GM21529 (cell line): ENCODE measurements around the gene KCNJ6.
"Not testable (repeated sequence)": the region's sequence is repeated elsewhere in the genome, so short reads cannot be mapped to it uniquely, and the experiment has no call there.

Source experiments
- ATAC-seq: cut with Tn5 transposase; IDR thresholded peaks from one replicate; pipeline ENCODE4 v1.9.1; 2021; ENCODE audit not compliant: unreplicated experiment

KCNJ6 gene

DNA sequence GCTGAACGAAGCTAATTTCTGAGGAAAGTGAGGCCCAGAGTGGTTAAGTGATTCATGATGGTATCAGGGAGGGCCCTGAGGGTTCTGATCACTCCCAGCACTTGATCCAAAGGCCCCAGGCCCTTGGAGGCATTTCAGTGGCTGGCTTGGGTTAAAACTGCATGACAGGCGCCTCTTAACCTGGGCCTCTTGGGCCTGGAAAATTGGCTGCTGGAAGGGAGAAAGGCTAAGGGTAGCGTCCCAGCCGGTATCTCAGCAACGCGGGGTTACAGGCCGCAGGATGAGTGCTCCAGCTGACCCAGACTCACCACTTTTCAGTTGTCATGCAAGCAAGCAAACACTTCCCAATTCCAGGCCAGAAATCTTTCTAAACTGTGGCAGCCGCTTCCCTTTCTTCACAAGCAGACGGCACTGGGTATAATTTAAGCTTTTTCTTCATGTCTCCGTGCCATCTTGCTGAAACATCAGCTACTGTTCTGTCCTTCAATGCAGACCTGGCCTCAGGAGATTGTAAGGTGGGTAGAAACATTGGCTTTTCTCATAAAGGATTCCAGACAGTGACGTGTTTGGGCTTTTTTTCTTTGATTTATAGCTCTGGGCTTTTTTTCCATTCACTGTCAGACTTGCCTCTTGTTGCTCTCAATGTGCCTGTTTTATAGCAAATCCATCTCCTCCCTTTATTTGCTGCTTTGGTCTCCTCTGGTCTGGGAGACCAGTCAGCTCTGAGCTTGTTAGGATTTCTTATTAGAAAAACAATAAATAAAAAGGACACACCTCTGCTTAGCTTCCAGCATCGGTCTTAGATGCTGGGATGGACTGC lies 229.1 kb downstream of the KCNJ6 start:
- ATAC-seq: no peak

DNA sequence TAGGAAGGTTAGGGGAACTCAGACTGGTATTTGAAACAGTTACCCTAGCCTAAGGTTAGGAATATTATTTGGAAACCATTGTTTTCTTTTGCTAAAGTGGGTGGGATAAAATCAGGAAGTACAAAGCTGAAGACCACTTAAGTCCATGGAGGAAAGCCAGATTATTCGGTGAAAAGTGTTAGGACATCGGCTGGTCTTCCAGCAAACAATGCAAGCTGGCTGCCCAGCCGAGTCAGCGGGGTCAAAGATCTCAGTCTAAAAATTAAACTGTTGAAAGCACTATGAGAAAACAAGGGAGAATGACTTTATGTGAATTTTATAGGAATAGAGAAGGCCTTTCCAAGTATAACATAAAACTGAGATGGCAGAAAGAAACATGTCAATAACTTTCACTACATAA lies 231.7 kb downstream of the KCNJ6 start:
- no peak for ATAC-seq

DNA sequence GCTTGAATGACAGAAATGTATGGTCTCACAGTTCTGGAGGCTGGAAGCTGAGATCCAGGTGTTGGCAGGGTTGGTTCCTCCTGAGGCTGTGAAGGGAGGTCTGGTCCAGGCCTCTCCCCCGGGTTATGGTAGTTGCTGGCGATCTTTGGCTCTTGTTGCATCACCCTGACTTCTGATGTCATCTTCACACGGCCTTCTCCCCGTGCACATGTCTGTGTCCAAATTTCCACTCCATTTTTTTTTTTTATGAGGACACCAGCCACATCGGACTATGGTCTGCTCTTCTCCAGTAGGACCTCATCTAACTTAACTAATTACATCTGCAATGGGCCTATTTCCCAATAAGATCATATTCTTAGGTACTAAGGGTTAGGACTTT lies 232.2 kb downstream of the KCNJ6 start:
- no peak for ATAC-seq

DNA sequence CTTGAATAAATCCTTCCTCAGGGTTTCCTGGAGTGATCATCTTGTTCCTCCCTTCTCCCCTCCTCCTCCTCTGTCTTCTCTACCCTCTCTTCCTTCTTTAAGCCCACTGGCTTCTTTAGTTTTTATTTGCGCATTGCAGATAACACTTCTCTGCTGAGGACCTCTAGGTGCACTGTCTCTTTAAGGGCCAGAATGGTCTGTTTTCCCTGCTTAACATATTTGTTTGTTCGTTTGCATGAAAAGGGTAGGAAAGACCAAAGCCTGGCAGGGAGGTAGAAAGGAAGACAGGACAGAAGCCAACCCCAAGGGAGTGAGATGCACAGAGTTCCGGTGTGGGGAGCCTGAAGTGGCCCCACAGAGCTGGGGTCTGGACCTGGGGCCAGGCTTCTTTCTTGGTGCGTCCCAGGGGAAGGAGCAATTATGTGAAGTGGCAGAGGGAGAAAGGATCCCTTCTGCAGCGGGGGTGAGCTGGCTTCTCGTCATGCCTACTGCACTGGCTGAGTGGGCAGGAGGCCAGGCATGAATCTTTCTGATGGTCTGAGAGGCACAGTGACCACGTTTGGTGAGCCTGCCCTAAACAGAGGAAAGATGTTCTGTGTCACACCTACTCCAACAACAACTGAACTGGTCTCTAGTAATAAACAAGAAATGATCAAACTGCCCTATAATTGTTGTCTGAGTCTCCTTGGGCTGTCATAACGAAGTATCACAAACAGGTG lies 232.7 kb downstream of the KCNJ6 start:
- ATAC-seq: no peak

DNA sequence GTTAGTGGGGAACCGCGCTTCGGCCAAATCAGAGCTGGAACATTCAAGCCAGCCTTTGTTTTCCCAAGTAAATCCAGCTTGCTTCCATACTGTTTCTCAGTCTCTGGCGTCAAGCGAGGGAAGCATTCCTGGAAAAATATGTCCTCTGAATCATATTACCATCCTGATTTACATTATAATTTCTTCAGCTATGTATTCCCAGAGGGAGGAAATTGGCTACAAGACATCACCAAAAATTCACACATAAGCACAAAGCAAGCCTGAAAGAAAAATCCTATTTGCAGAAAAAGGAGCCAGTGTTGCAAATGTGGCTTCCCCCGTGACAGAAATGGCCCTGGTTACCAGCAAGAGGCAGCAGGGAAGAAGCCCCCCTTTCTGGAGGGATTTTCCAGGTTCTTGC lies 233.3 kb downstream of the KCNJ6 start:
- no peak for ATAC-seq

DNA sequence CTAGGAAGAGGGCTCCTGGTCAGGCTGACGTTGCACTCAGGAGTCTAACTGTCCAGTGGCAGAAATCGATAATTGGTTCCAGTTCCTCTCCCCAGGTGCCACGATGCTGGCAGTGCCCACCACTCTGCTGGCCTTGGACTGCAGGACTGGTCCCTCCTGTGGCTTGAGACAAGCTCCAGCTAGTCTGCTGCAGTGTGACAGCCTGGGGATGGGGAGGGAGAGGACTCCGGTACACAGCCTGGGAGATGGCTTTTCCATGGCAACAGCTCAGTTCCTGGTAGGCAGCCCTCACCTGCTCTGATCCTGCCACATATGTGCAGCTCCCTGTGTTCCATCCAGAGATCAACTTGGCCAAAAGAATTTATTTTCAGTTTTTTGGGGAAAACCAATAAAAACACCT lies 239.3 kb downstream of the KCNJ6 start:
- no peak for ATAC-seq

GRCh38 chr21:37675202-37675801 lies 241.0 kb downstream of the KCNJ6 start:
- ATAC-seq: no peak

GRCh38 chr21:37673801-37674575 lies 242.3 kb downstream of the KCNJ6 start:
- no peak for ATAC-seq

DNA sequence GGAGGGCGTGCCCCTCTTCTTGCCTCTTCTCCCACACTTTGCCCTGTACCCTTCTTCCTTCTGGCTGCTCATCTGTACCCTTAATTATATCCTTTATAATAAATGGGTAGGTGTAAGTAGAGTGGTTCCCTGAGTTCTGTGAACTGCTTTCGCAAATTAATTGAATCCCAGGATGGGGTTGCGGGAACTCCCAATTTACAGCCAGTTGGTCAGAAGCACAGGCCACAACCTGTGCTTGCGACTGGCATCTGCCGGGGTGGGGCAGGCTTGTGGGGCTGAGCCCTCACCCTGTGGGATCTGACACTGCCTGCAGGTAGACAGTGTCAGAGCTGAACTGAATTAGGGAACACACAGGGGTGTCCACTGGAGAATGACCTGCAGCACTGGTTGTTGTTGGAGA lies 244.9 kb downstream of the KCNJ6 start:
- no peak for ATAC-seq

- no peak for ATAC-seq
Observed at GRCh38 chr21:37670883-37671282, 245.4 kb downstream of the KCNJ6 start.

DNA sequence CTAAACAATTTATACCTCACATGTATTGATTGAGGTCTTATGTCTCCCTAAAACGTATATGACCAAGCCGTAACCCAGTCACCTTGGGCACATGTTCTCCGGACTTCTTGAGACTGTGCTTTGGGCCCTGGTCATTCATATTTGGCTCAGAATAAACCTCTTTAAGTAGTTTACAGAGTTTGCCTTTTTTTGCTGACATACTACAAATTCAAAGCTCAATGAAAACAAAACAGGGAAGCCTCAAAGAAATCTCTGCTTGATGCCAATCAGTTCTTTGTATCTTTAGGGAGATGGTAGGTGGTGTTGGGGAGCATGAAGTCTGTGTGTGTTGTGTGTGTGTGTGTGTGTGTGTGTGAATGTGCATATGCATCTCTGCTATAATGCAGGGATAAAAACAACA lies 247.0 kb downstream of the KCNJ6 start:
- no peak for ATAC-seq

DNA sequence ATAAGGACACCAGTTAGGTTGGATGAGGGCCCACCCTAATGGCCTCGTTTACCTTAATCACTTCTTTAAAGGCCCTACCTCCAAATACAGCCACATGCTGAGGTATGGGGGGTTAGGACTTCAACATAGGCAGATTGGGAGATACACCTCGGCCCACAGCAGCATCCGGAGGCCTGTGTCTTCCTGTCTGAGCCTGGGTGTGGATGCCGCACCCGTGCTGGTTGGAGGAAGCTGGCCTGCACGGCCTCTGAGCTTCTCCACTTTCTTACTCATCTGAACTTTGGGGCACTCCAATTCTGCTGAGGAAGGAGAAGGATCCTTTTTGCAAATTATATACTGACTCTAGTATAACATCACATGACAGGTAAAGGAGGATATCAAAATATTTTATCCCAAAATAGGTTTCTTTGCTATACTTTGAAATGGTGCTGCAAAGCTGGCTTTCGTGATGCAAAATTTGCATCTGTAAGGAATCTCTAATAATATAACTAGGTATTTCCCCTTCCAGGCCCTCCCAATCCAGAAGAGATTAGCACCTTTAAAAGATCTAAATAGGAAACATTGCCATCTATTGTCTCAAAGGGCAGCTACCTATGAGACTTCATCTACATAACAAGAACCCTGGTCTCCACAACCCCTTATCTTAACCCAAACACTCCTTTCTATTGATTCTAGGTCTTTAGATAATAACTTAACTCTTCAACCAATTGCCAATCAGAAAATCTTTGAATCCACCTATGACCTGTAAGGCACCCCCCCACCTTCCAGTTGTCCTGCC lies 247.6 kb downstream of the KCNJ6 start:
- no peak for ATAC-seq

GRCh38 chr21:37667380-37667779 lies 248.9 kb downstream of the KCNJ6 start:
- no peak for ATAC-seq

DNA sequence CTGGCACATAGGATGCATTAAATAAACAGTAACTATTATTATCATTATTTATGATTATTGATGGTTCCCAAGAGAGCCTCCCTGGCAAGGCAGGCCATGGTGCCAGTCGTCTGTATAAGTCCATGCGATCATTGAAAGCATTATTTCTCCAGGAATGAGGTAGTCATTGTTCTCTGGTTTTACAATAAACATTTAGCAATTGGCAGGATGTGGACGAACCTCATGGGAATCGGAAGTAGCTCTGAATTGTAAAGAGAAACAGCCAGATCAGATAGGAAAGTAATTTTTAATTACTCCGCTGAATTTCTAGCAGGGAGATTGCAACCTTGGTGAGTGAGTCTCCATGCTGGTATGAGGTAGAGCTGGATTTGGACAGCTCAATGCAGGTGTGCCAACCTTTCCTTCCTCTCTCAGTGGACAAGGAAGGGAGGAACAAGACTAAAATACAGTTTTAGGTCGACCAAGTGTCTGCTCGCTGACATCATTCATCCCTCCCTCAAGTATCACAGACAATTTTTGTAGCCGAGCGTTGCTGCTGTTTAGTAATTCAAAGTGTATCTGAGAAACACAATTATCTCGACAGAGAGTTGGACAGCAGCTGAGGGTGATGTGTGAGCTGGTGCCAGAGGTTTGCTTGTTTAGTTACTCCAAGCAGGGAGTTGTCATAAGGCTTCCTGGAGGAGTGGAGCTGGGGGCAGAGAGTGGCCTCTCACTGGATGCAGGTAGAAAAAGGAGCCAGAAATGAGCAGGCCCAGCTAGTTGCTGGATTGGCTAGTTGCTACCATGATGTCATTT lies 250.8 kb downstream of the KCNJ6 start:
- no peak for ATAC-seq

DNA sequence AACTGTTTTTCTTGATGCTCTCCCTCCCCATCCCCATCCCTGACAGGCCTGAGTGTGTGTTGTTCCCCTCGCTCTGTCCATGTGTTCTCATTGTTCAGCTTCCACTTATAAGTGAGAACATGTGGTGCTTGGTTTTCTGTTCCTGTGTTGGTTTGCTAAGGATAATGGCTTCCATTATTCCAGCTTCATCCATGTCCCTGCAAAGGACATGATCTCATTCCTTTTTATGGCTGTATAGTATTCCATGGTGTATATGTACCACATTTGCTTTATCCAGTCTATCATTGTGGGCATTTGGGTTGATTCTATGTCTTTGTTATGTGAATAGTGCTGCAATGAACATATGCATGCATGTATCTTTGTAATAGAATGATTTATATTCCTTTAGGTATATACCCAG lies 254.0 kb downstream of the KCNJ6 start:
- ATAC-seq: not testable (repeated sequence)

GRCh38 chr21:37660709-37661108 lies 255.5 kb downstream of the KCNJ6 start:
- no peak for ATAC-seq

GRCh38 chr21:37659874-37660273 lies 256.4 kb downstream of the KCNJ6 start:
- ATAC-seq: no peak

DNA sequence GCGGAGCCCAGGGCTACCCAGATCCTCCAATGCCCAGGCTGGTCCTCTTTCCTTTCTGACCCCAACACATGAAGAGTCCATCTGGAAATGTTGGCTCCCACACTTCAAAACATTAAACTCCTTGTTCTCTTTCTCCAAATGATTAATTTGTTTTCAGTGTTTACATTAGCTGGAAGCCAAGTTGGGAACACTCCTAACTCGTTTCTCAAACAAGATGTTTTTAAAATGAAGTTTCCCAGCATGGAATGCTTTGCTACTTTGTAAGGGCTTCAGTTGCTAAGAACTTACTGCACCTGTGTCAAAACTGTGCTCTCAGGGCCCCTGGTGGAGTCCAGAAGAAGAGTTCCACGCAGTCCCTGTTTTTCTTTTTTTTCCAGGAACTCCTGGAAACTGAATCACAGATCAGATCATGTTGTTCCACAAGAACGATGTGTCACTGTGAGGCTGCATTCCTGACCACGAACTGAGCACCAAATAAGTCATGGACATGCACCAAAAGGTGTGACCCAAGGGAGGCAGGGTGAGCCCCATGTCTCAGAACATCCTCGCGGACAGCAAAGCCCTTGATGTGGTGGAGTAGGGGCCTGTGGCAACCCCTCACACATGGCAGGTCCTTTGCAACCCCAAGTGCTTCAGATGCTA lies 257.3 kb downstream of the KCNJ6 start:
- ATAC-seq: no peak

DNA sequence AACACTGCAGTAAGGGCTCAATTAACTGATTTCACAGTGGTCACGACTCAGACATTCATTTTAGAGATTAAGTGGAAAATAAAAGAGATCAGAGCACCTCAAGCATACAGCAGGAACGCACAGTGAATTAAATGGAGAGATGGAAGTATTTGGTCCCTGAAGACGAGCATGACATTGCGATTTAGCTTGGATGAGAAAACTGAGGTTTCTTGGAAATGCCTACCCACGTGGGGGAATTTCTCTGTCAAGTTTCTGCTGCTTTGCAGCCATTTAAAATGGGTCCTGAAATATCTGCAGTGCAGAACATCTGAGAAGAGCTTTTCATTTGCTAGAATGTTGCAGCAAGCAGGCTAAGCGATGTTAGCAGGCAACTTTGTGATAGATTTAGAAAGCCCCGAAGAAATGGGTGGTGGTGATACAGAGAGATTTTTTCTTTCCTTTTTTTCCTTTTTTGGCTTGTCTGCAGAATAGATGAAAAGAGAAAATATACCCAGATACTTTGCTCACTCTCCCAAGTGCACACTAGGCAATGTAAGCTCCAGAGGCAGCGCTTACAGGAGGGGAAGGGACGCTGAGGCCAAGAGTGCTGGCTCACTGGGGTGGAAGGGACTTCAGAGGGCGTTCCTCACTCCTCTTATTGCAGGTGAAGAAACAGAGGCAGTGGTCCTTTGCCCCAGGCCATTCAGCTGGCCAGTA lies 258.0 kb downstream of the KCNJ6 start:
- no peak for ATAC-seq
